ENCODE measurements around the gene AUH.

DNA sequence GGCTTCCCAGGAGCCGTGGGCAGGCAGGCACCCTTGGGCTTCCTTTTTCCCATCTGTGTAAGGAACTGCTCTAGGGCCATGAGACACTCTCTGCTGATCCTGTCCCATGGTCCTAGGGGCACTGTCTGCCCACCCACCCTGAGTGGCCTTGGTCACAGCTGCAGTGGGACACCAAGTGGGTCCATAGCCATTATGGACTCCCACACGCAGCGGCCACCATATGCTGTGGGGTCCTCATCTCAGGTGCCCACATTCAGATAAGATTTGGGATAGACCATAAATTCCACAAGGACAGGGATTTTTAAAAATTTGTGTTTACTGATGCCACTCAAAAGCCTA lies 180.8 kb downstream of the AUH start:
- TF ChIP-seq GATA3 (IDR thresholded peaks at IDR 0.05; ENCODE audit: low read depth, low read length) = no peak
- TF ChIP-seq GATA2 (IDR thresholded peaks at IDR 0.05; ENCODE audit: low read depth, low read length) = no peak
